ENCODE data around the gene FOXO1.

Gene FOXO1

GRCh38 chr13:40514802-40515201, 151.6 kb downstream of the FOXO1 start:
- no peak for DNase-seq (ENCODE audit: low read depth, low spot score)

- no peak for DNase-seq (ENCODE audit: low read depth, low spot score)
Observed at GRCh38 chr13:40509876-40510275, 156.6 kb downstream of the FOXO1 start.

GRCh38 chr13:40508767-40509342, 157.6 kb downstream of the FOXO1 start:
- no peak for DNase-seq (ENCODE audit: low read depth, low spot score)

- DNase-seq (ENCODE audit: low read depth, low spot score), result no peak
Observed at GRCh38 chr13:40508127-40508526, 158.3 kb downstream of the FOXO1 start.

- no peak for DNase-seq (ENCODE audit: low read depth, low spot score)
Observed at GRCh38 chr13:40506592-40507446, 159.6 kb downstream of the FOXO1 start.
